Natural killer cell (primary cell): ENCODE data around the gene TFB1M. TPM values are rescaled to one million over a fixed set of nuclear protein-coding genes. Genes with fewer than 3 reads are reported as not detected.
A peak's percentile ranks its signal among the peaks of the same experiment; 100 is the strongest.
"Not testable (repeated sequence)": the region's sequence is repeated elsewhere in the genome, so short reads cannot be mapped to it uniquely, and the experiment has no call there.

Experiments
- ATAC-seq, 3 donors: fragments of 150-1000 bp in 2 of 3; fragments of 200-7000 bp in 1 of 3; cut with Tn5 transposase; 1 replicate in 1 of 3; 2 replicates in 2 of 3; pipeline ENCODE4 v1.10.0; 2021; ENCODE audit warnings: mild to moderate bottlenecking in 2 of 3, moderate library complexity in 2 of 3
- DNase-seq, 2 donors: peaks; one replicate each; pipeline versions ENCODE4 v3.0.0 to v3.0.0-alpha.2; 2013 to 2021; ENCODE audit warnings: mixed read lengths in 1 of 2
- H3K27ac ChIP-seq: one replicate; pipeline ENCODE4 v1.5.1; 2013; ENCODE audit warnings: mild to moderate bottlenecking, low read length
- H3K27me3 ChIP-seq: one replicate; pipeline ENCODE4 v1.6.1; 2013; ENCODE audit warnings: low read length; ENCODE audit not compliant: control insufficient read depth, insufficient read depth
- H3K36me3 ChIP-seq: one replicate; pipeline ENCODE4 v1.6.1; 2013; ENCODE audit warnings: low read length; ENCODE audit not compliant: control insufficient read depth, insufficient read depth
- H3K4me1 ChIP-seq: one replicate; pipeline ENCODE4 v1.6.1; 2013; ENCODE audit warnings: low read length; ENCODE audit not compliant: control insufficient read depth, insufficient read depth
- H3K4me3 ChIP-seq: one replicate; pipeline ENCODE4 v1.5.1; 2013; ENCODE audit warnings: low read length
- H3K9me3 ChIP-seq: one replicate; pipeline ENCODE4 v1.6.1; 2013; ENCODE audit warnings: low read length; ENCODE audit not compliant: control insufficient read depth, insufficient read depth
- H3K27ac Mint-ChIP-seq, 2 donors: one replicate each; pipeline ENCODE4 v1.8.0; 2022; ENCODE audit warnings: mild to moderate bottlenecking in 2 of 2, mixed read lengths in 2 of 2, moderate library complexity in 1 of 2
- H3K27me3 Mint-ChIP-seq, 2 donors: one replicate each; pipeline ENCODE4 v1.8.0; 2022; ENCODE audit warnings: low read depth in 2 of 2, mixed read lengths in 2 of 2
- H3K36me3 Mint-ChIP-seq: one replicate; pipeline ENCODE4 v1.8.0; 2022; ENCODE audit warnings: mixed read lengths
- H3K4me1 Mint-ChIP-seq, 2 donors: one replicate each; pipeline ENCODE4 v1.8.0; 2022; ENCODE audit warnings: mixed read lengths in 2 of 2
- H3K4me3 Mint-ChIP-seq: one replicate; pipeline ENCODE4 v1.8.0; 2022; ENCODE audit warnings: mild to moderate bottlenecking, moderate library complexity, mixed read lengths
- H3K9me3 Mint-ChIP-seq, 2 donors: one replicate each; pipeline ENCODE4 v1.8.0; 2022; ENCODE audit warnings: mixed read lengths in 2 of 2
- WGBS: methylation state at CpG from one replicate; pipeline ENCODE4 v1.1.7; 2013; ENCODE audit warnings: missing lambda C conversion rate; ENCODE audit not compliant: insufficient coverage; 5-methylcytosine and 5-hydroxymethylcytosine counted together
- intact Hi-C: fragments of 100-400 bp; cut with micrococcal nuclease; formaldehyde crosslinking; loops from one replicate; pipeline ENCODE4 v1.14.2; 2022
- total RNA-seq, 4 donors: library from RNA; stranded (reverse); fragments of 120-200 nt in 1 of 4; gene quantifications; one replicate each; pipeline versions ENCODE4 v1.2.3 to v1.2.4, GENCODE V29; 2013 to 2022
- TF ChIP-seq, protein P1 (sequence below): fragments of 200-600 bp; IDR thresholded peaks from one replicate; pipeline ENCODE4 v1.8.0; 2022; ENCODE audit warnings: antibody characterized with exemption

The TFB1M gene
- total RNA-seq: 10 to 100 TPM; 14.1 to 20.1 (median 17.1) TPM
- total RNA-seq (2013): 40.7 TPM

DNA sequence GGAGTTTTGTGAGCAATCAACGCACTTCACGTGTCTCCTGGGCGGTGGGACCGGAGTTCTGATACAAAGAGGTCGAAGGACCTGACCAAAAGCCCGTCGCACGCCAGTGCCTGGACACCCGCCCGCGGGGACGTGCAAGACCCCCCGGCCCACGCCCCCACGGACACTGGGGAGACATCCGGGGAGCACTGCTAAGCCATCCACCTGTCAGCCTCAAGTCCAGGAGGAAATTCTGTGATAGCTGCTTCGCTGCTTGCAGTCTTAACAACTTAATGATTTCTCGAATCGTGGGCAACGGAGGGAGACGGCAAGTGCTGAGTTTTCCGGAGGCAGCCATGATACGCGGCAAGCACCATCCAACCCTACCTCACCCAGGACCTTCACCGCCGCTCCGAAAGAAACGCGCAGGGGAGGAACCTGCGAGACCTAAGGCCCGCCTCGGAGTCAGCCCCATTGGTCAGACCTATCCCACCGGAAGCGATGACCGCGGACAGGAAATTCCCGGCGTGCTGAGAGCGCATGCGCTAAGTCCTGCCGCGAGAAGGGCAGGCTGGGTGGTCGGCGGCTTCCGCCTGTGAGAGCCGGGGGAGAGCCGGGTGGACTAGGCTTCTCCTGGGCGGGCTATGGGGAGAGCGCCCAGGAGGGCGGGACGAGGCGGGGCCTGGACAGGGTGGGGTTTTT is at the start of gene TFB1M:
Gene TFB1M (minus strand): TSS at position 393 of the 681 bp plus-strand sequence. CDS start 56 bp downstream, at position 337.
- peak within 1 kb of the TSS; percentile 94 for H3K4me3 Mint-ChIP-seq
- WGBS: under 1% methylated on average over 52 of the region's 52 CpGs
- H3K36me3 Mint-ChIP-seq: no peaks in the 10 kb centered on the region
- DNase-seq: peak; percentile 94 to 99
- peak within 1 kb of the TSS; percentile 84 for H3K4me3 ChIP-seq
- H3K27me3 ChIP-seq: no peaks in the 10 kb centered on the region
- H3K9me3 ChIP-seq: no peaks in the 10 kb centered on the region
- H3K27ac Mint-ChIP-seq: peak within 1 kb of the TSS; percentile 94 to 98
- peaks cover 0 to 2% of the 10 kb centered on the region in 2 donors for H3K27me3 Mint-ChIP-seq
- H3K36me3 ChIP-seq: peaks cover 12% of the 10 kb centered on the region
- H3K4me1 ChIP-seq: peaks cover 3% of the 10 kb centered on the region
- intact Hi-C loops: loop anchor here (5.0 kb wide), 1 partner anchor 582 kb away; the partner anchor contains the start of gene SCAF8
- peak within 1 kb of the TSS; percentile 73 for H3K27ac ChIP-seq
- peaks cover 19 to 22% of the 10 kb centered on the region in 2 donors for H3K4me1 Mint-ChIP-seq
- TF ChIP-seq, protein P1, sequence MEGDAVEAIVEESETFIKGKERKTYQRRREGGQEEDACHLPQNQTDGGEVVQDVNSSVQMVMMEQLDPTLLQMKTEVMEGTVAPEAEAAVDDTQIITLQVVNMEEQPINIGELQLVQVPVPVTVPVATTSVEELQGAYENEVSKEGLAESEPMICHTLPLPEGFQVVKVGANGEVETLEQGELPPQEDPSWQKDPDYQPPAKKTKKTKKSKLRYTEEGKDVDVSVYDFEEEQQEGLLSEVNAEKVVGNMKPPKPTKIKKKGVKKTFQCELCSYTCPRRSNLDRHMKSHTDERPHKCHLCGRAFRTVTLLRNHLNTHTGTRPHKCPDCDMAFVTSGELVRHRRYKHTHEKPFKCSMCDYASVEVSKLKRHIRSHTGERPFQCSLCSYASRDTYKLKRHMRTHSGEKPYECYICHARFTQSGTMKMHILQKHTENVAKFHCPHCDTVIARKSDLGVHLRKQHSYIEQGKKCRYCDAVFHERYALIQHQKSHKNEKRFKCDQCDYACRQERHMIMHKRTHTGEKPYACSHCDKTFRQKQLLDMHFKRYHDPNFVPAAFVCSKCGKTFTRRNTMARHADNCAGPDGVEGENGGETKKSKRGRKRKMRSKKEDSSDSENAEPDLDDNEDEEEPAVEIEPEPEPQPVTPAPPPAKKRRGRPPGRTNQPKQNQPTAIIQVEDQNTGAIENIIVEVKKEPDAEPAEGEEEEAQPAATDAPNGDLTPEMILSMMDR: no peak
- H3K9me3 Mint-ChIP-seq: no peaks in the 10 kb centered on the region
- ATAC-seq: peak; percentile 90 to 96 (median 91)

DNA sequence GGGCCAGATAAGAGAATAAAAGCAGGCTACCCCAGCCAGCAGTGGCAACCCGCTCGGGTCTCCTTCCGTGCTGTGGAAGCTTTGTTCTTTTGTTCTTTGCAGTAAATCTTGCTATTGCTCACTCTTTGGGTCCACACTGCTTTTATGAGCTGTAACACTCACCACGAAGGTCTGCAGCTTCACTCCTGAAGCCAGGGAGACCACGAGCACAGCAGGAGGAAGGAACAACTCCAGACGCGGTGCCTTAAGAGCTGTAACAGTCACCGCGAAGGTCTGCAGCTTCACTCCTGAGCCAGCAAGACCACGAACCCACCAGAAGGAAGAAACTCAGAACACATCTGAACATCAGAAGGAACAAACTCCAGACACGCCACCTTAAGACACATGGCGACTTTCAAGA is 49.7 kb upstream of the TFB1M start:
- H3K27ac Mint-ChIP-seq, H3K9me3 ChIP-seq, H3K27me3 ChIP-seq, H3K36me3 Mint-ChIP-seq, ATAC-seq, H3K27ac ChIP-seq, H3K36me3 ChIP-seq, H3K9me3 Mint-ChIP-seq, H3K4me3 Mint-ChIP-seq, H3K4me3 ChIP-seq, intact Hi-C loops, H3K4me1 ChIP-seq, DNase-seq, H3K4me1 Mint-ChIP-seq: not testable (repeated sequence)
- peaks cover 12 to 34% of the 10 kb centered on the region in 2 donors for H3K27me3 Mint-ChIP-seq
- WGBS: 34% methylated on average over 11 of the region's 12 CpGs

- H3K9me3 Mint-ChIP-seq, DNase-seq, ATAC-seq, H3K4me1 Mint-ChIP-seq, H3K27me3 ChIP-seq, H3K4me1 ChIP-seq, H3K9me3 ChIP-seq, intact Hi-C loops, H3K27ac Mint-ChIP-seq, H3K36me3 Mint-ChIP-seq, H3K36me3 ChIP-seq, H3K27ac ChIP-seq, H3K4me3 ChIP-seq, H3K4me3 Mint-ChIP-seq: not testable (repeated sequence)
- H3K27me3 Mint-ChIP-seq: peaks cover 19 to 40% of the 10 kb centered on the region in 2 donors
- WGBS: 97% methylated on average over 34 of the region's 39 CpGs
Measured at GRCh38 chr6:155362968-155363632, 48.8 kb upstream of the TFB1M start.

- Histone ChIP-seq H3K27me3 (no peaks in the 10 kb centered on the region), H3K4me3 (no peak overlapping the region), H3K27ac (no peak overlapping the region), H3K9me3 (peaks cover 11% of the 10 kb centered on the region), H3K4me1 (no peaks in the 10 kb centered on the region), H3K36me3 (no peaks in the 10 kb centered on the region)
- H3K4me1 Mint-ChIP-seq: no peaks in the 10 kb centered on the region
- peaks cover 7 to 13% of the 10 kb centered on the region in 2 donors for H3K27me3 Mint-ChIP-seq
- ATAC-seq: no peak
- H3K9me3 Mint-ChIP-seq: peaks cover 5 to 6% of the 10 kb centered on the region in 2 donors
- no peak overlapping the region for H3K4me3 Mint-ChIP-seq
- peaks cover 16% of the 10 kb centered on the region for H3K36me3 Mint-ChIP-seq
- TF ChIP-seq, protein P1: no peak
- H3K27ac Mint-ChIP-seq: no peak overlapping the region
- DNase-seq: no peak
- intact Hi-C loops: no loop called here
Measured at GRCh38 chr6:155354167-155354566, 39.9 kb upstream of the TFB1M start.
